ENCODE results near the gene EHD4. TPM values are rescaled to one million over a fixed set of nuclear protein-coding genes. Genes with fewer than 3 reads are reported as not detected.

The EHD4 gene
- total RNA-seq, 1 donor from 2014 or later: 24.6 TPM

DNA sequence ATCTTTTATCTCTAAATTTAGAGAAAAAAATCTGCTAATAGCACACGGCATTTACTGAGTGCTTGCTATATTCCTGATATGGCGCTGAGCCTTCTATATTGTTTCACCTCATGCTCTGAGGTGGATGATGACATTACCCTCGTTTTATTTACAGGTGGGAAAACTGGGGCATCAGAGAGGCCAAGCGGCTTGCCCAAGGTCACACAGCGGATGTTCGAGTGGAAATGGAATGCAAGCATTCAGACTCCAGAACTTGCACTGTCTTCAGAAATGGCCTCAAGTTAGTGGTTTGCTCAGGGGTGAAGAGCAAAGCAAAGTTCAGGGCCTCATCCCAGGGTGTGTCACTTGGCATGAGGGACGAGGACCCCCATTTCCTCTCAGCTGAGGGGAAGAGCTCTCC is 17.3 kb downstream of the EHD4 start:
- H3K4me3 ChIP-seq: no peak overlapping the region
- intact Hi-C loops (cut with DNase I): no loop called here
- H3K36me3 ChIP-seq: no peaks in the 10 kb centered on the region
- no peak for DNase-seq (ENCODE audit: extremely low spot score in 2 of 2)
- H3K27ac ChIP-seq: no peak overlapping the region
- H3K4me1 ChIP-seq: peaks cover 23% of the 10 kb centered on the region
- H3K27me3 ChIP-seq: no peaks in the 10 kb centered on the region
- TF ChIP-seq POLR2AphosphoS5 (IDR thresholded peaks at IDR 0.05; ENCODE audit: insufficient read depth in 1 of 2, low read depth in 1 of 2): no peak
- no peak for TF ChIP-seq POLR2A (IDR thresholded peaks at IDR 0.05)
- TF ChIP-seq, protein P1, sequence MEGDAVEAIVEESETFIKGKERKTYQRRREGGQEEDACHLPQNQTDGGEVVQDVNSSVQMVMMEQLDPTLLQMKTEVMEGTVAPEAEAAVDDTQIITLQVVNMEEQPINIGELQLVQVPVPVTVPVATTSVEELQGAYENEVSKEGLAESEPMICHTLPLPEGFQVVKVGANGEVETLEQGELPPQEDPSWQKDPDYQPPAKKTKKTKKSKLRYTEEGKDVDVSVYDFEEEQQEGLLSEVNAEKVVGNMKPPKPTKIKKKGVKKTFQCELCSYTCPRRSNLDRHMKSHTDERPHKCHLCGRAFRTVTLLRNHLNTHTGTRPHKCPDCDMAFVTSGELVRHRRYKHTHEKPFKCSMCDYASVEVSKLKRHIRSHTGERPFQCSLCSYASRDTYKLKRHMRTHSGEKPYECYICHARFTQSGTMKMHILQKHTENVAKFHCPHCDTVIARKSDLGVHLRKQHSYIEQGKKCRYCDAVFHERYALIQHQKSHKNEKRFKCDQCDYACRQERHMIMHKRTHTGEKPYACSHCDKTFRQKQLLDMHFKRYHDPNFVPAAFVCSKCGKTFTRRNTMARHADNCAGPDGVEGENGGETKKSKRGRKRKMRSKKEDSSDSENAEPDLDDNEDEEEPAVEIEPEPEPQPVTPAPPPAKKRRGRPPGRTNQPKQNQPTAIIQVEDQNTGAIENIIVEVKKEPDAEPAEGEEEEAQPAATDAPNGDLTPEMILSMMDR (IDR thresholded peaks at IDR 0.05): no peak
- H3K9me3 ChIP-seq: no peaks in the 10 kb centered on the region

DNA sequence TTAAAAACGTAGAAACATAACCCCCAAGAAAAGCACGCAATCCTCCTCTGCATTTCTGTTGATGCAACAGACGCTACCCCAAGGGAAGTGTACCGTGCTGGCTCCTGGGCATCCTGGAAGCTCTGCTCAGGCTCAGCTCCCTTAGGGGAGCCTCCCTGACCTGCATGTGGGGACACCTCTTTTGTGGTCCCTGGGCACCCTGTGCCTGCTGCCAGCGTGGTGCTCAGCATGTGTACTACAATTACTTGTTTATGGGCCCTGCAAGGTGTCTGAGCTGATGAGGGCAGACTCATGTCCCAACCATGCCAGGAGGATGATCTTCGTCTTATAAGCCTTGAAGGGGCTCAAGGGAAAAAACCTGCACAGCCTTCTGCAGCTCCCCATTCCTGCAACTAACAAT is 18.3 kb downstream of the EHD4 start:
- no peaks in the 10 kb centered on the region for H3K36me3 ChIP-seq

DNA sequence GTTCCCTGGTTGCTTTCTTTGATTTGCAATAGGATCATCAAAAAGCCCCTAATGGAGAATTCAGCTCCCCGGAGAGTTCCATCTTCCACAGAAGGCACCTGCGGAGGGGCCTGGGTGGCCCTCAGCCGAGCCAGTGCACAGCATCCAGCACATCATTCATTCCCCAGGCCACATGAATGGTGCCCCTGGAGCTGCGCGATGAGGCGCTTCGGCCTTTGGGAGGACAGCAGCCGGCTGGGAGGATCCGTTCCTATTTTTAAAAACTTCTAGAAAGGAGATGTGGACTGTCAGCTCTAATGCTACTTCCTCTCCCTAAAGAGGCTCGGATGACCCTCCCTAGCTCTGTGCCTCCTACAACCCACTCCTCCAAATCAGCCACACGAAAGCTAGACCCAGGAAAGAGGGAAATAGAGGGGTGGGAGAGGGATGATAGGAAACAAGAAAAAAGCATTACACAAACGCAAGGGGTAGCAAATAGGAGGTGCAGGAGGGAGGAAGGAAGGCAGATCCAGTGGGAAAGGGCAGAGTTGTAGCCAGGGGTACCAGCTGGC is 20.3 kb downstream of the EHD4 start:
- Histone ChIP-seq H3K36me3 (no peaks in the 10 kb centered on the region), H3K9me3 (no peaks in the 10 kb centered on the region), H3K27me3 (no peaks in the 10 kb centered on the region), H3K27ac (peak overlapping the region; percentile 49), H3K4me1 (peaks cover 28% of the 10 kb centered on the region), H3K4me3 (no peak overlapping the region)
- intact Hi-C loops (cut with DNase I): loop anchor here (5.0 kb wide), 1 partner anchor 1910 kb away; no protein-coding TSS in a partner anchor
- no peak for DNase-seq (ENCODE audit: extremely low spot score in 2 of 2)
- TF ChIP-seq POLR2AphosphoS5 (IDR thresholded peaks at IDR 0.05; ENCODE audit: insufficient read depth in 1 of 2, low read depth in 1 of 2): no peak
- TF ChIP-seq, protein P1 (IDR thresholded peaks at IDR 0.05): no peak
- no peak for TF ChIP-seq POLR2A (IDR thresholded peaks at IDR 0.05)

More for the DNA sequence above, 18.3 kb downstream of the EHD4 start:
- peaks cover 28% of the 10 kb centered on the region for H3K4me1 ChIP-seq
- no peaks in the 10 kb centered on the region for H3K27me3 ChIP-seq
- no peak overlapping the region for H3K4me3 ChIP-seq
- no peaks in the 10 kb centered on the region for H3K9me3 ChIP-seq
- TF ChIP-seq POLR2AphosphoS5 (IDR thresholded peaks at IDR 0.05; ENCODE audit: insufficient read depth in 1 of 2, low read depth in 1 of 2): no peak
- TF ChIP-seq, protein P1 (IDR thresholded peaks at IDR 0.05): no peak
- no peak for TF ChIP-seq POLR2A (IDR thresholded peaks at IDR 0.05)
- no peak for DNase-seq (ENCODE audit: extremely low spot score in 2 of 2)
- H3K27ac ChIP-seq: no peak overlapping the region
- intact Hi-C loops (cut with DNase I): loop anchor here (5.0 kb wide), 1 partner anchor 1908 kb away; no protein-coding TSS in a partner anchor

DNA sequence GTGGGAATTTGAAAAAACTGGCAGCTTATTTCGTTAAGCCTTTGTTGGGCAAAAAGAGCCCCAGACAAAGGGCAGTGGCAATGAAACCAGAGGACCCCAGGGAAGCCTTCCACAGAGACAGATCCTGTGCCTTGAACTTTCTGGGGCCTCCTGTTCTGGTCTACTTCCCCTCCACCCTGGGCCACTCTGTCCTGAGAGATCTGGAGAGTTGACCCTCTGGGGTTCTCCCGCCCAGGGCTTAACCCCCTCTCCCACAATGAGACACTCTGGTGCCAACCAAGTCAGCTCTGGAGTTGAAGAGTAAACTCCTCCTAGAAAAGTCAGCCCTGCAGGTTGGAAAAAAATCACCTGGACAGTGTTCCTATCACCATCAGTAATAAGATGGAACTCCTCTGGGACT is 20.8 kb downstream of the EHD4 start:
- Histone ChIP-seq H3K9me3 (no peaks in the 10 kb centered on the region), H3K27ac (peak overlapping the region; percentile 49), H3K4me1 (peaks cover 29% of the 10 kb centered on the region), H3K27me3 (no peaks in the 10 kb centered on the region), H3K36me3 (no peaks in the 10 kb centered on the region), H3K4me3 (no peak overlapping the region)
- intact Hi-C loops (cut with DNase I): loop anchor here (5.0 kb wide), 1 partner anchor 1911 kb away; no protein-coding TSS in a partner anchor
- no peak for TF ChIP-seq POLR2AphosphoS5 (IDR thresholded peaks at IDR 0.05; ENCODE audit: insufficient read depth in 1 of 2, low read depth in 1 of 2)
- TF ChIP-seq POLR2A (IDR thresholded peaks at IDR 0.05): no peak
- TF ChIP-seq, protein P1 (IDR thresholded peaks at IDR 0.05): no peak
- DNase-seq (ENCODE audit: extremely low spot score in 2 of 2): no peak

DNA sequence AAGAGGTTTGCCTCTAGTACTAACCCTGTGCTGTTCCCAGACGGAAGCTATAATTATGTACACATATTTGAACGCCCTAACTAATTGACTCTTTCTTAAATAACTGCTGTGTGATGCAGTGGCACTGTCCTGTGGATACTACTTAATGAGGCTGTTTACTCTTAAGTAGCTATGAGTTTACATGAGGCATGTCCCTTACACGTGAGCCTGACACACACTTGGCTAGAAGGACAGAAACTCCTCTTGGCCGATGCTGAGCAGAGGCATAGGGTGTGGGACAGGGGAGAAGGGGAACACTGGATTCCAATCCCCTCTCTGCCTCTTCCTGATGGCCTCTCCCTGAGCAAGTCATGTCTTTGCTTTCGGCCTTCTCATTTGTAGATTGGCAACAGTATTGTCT is 21.9 kb downstream of the EHD4 start:
- H3K36me3 ChIP-seq: no peaks in the 10 kb centered on the region
- TF ChIP-seq POLR2A (IDR thresholded peaks at IDR 0.05) (no peak), POLR2AphosphoS5 (IDR thresholded peaks at IDR 0.05; ENCODE audit: insufficient read depth in 1 of 2, low read depth in 1 of 2) (peak in 1 of 2 donors; percentile 11)
- no peaks in the 10 kb centered on the region for H3K27me3 ChIP-seq
- no peaks in the 10 kb centered on the region for H3K9me3 ChIP-seq
- no peak overlapping the region for H3K4me3 ChIP-seq
- H3K27ac ChIP-seq: peak overlapping the region; percentile 49
- DNase-seq (ENCODE audit: extremely low spot score in 2 of 2): no peak
- H3K4me1 ChIP-seq: peaks cover 22% of the 10 kb centered on the region
- intact Hi-C loops (cut with DNase I): loop anchor here (5.0 kb wide), 1 partner anchor 1912 kb away; no protein-coding TSS in a partner anchor

All from vagina (tissue), 2 donors.